HG03097 (cell line): ENCODE measurements around the gene MC5R.
"Not testable (repeated sequence)": the region's sequence is repeated elsewhere in the genome, so short reads cannot be mapped to it uniquely, and the experiment has no call there.

Source experiments
- ATAC-seq: cut with Tn5 transposase; IDR thresholded peaks from one replicate; pipeline ENCODE4 v1.9.1; 2021; ENCODE audit not compliant: unreplicated experiment, low FRiP score

MC5R gene

GRCh38 chr18:13835202-13835601 is 11.3 kb downstream of the MC5R start:
- ATAC-seq: no peak

GRCh38 chr18:13836559-13836958 is 12.6 kb downstream of the MC5R start:
- no peak for ATAC-seq

GRCh38 chr18:13849791-13850190 is 25.8 kb downstream of the MC5R start:
- ATAC-seq: no peak

- not testable (repeated sequence) for ATAC-seq
Measured at GRCh38 chr18:13862898-13863297, 38.9 kb downstream of the MC5R start.

- ATAC-seq: no peak
Measured at GRCh38 chr18:13868501-13869271, 44.7 kb downstream of the MC5R start.

- no peak for ATAC-seq
Measured at GRCh38 chr18:13871701-13872100, 47.8 kb downstream of the MC5R start.

GRCh38 chr18:13872373-13872772 is 48.4 kb downstream of the MC5R start:
- no peak for ATAC-seq

GRCh38 chr18:13872932-13873331 is 49.0 kb downstream of the MC5R start:
- ATAC-seq: no peak

GRCh38 chr18:13874558-13874957 is 50.6 kb downstream of the MC5R start:
- ATAC-seq: no peak
